Mesothelial cell of epicardium (in vitro differentiated cells): ENCODE data around the gene PABPC3. TPM values are rescaled to one million over a fixed set of nuclear protein-coding genes. Genes with fewer than 3 reads are reported as not detected.
A peak's percentile ranks its signal among the peaks of the same experiment; 100 is the strongest.

Experiments used
- DNase-seq, 2 experiments: peaks; one replicate each; pipeline ENCODE4 v3.0.0; 2021; ENCODE audit warnings: low spot score in 2 of 2; ENCODE audit not compliant: unreplicated experiment in 2 of 2
- H3K27ac Mint-ChIP-seq: 2 replicates; pipeline ENCODE4 v1.8.0; 2021; ENCODE audit warnings: mixed read lengths
- H3K27me3 Mint-ChIP-seq: 2 replicates; pipeline ENCODE4 v1.8.0; 2021; ENCODE audit warnings: low read depth, mixed read lengths
- H3K36me3 Mint-ChIP-seq: 2 replicates; pipeline ENCODE4 v1.8.0; 2021; ENCODE audit warnings: mixed read lengths
- H3K4me1 Mint-ChIP-seq: 2 replicates; pipeline ENCODE4 v1.8.0; 2021; ENCODE audit warnings: mixed read lengths
- H3K4me3 Mint-ChIP-seq: 2 replicates; pipeline ENCODE4 v1.8.0; 2021; ENCODE audit warnings: mild to moderate bottlenecking, moderate library complexity, mixed read lengths
- H3K9me3 Mint-ChIP-seq: 2 replicates; pipeline ENCODE4 v1.8.0; 2021; ENCODE audit warnings: mixed read lengths
- CTCF ChIP-seq: fragments of 200-600 bp; sonication (generic); IDR thresholded peaks from one replicate; pipeline ENCODE4 v1.5.0; 2021; ENCODE audit warnings: antibody characterized with exemption; ENCODE audit not compliant: unreplicated experiment
- total RNA-seq: library from RNA; stranded (reverse); gene quantifications from 3 replicates; pipeline ENCODE4 v1.2.1, GENCODE V29; 2021

Gene PABPC3
- 0.27 to 0.38 TPM (median 0.29 TPM) in 3 replicates for total RNA-seq

- Mint-ChIP-seq H3K4me3 (no peak within 1 kb of the TSS), H3K27ac (no peak within 1 kb of the TSS), H3K36me3 (no peaks in the 10 kb centered on the region), H3K27me3 (no peaks in the 10 kb centered on the region), H3K4me1 (no peaks in the 10 kb centered on the region), H3K9me3 (peaks cover 8% of the 10 kb centered on the region)
- DNase-seq = no peak
- TF ChIP-seq CTCF = no peak
These were observed at the start of gene PABPC3 for GRCh38 chr13:25095851-25096453. Gene PABPC3 (plus strand): TSS chr13:25096136. CDS start chr13:25096199, 63 bp downstream.

- peaks cover 9% of the 10 kb centered on the region for H3K36me3 Mint-ChIP-seq
- TF ChIP-seq CTCF = no peak
- no peak overlapping the region for H3K27ac Mint-ChIP-seq
- peaks cover 16% of the 10 kb centered on the region for H3K9me3 Mint-ChIP-seq
- peaks cover 3% of the 10 kb centered on the region for H3K4me1 Mint-ChIP-seq
- no peak for DNase-seq
- peaks cover 51% of the 10 kb centered on the region for H3K27me3 Mint-ChIP-seq
- H3K4me3 Mint-ChIP-seq = peak overlapping the region; percentile 72
These were observed 49.5 kb upstream of the PABPC3 start for GRCh38 chr13:25046274-25046984.

- peaks cover 3% of the 10 kb centered on the region for H3K4me1 Mint-ChIP-seq
- no peak for TF ChIP-seq CTCF
- peaks cover 20% of the 10 kb centered on the region for H3K9me3 Mint-ChIP-seq
- H3K27ac Mint-ChIP-seq = no peak overlapping the region
- peak in 1 of 2 experiments; percentile 57 for DNase-seq
- peaks cover 12% of the 10 kb centered on the region for H3K36me3 Mint-ChIP-seq
- peak overlapping the region; percentile 72 for H3K4me3 Mint-ChIP-seq
- peaks cover 51% of the 10 kb centered on the region for H3K27me3 Mint-ChIP-seq
These were observed 48.9 kb upstream of the PABPC3 start for GRCh38 chr13:25046985-25047511.

- H3K27me3 Mint-ChIP-seq = peaks cover 52% of the 10 kb centered on the region
- no peak for DNase-seq
These were observed 44.9 kb upstream of the PABPC3 start for GRCh38 chr13:25051065-25051464.

GRCh38 chr13:25059166-25059565 lies 36.8 kb upstream of the PABPC3 start:
- no peak for DNase-seq

More at GRCh38 chr13:25051065-25051464, 44.9 kb upstream of the PABPC3 start:
- no peak for TF ChIP-seq CTCF
- H3K4me3 Mint-ChIP-seq = no peak overlapping the region
- peaks cover 32% of the 10 kb centered on the region for H3K9me3 Mint-ChIP-seq
- H3K36me3 Mint-ChIP-seq = peaks cover 12% of the 10 kb centered on the region
- no peak overlapping the region for H3K27ac Mint-ChIP-seq
- peaks cover 3% of the 10 kb centered on the region for H3K4me1 Mint-ChIP-seq

More at GRCh38 chr13:25059166-25059565, 36.8 kb upstream of the PABPC3 start:
- TF ChIP-seq CTCF = no peak
- no peaks in the 10 kb centered on the region for H3K4me1 Mint-ChIP-seq
- no peaks in the 10 kb centered on the region for H3K27me3 Mint-ChIP-seq
- no peak overlapping the region for H3K27ac Mint-ChIP-seq
- peaks cover 15% of the 10 kb centered on the region for H3K9me3 Mint-ChIP-seq
- no peak overlapping the region for H3K4me3 Mint-ChIP-seq
- H3K36me3 Mint-ChIP-seq = no peaks in the 10 kb centered on the region
